ENCODE results near the gene PARN. TPM values are rescaled to one million over a fixed set of nuclear protein-coding genes. Genes with fewer than 3 reads are reported as not detected.

The PARN gene
- total RNA-seq, 1 experiment from 2014 or later: 56.2 TPM

DNA sequence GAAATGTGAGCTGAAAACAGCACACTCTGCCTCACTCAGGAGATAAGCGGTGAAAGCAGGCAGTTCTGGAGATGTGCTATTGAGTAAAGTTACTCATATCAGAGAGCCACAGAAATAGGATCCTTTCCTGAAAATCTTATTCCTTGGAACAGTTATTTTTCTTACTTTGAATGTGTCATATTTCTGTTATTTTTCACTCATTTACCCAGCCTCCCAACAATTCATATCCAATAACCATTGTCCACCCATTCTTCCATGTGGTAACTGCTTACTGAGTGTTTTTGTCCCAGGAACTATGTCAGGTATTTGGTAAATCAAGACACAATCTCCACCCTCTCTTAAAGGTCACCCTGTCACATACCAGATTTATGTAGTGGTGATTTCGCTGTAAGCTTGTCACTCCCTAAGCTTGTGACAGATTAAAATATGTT, 144.9 kb downstream of the PARN start:
- no peak overlapping the region for H3K4me3 Mint-ChIP-seq

More for the DNA sequence above, 144.9 kb downstream of the PARN start:
- Mint-ChIP-seq H3K4me1 (peaks cover 29 to 41% of the 10 kb centered on the region in 2 experiments), H3K27me3 (ENCODE audit: low read depth) (no peaks in the 10 kb centered on the region), H3K27ac (peak overlapping the region in 1 of 3 experiments; percentile 78; a peak in 2 of 7 replicates), H3K9me3 (peaks cover 0 to 6% of the 10 kb centered on the region in 2 experiments; a peak in 4 of 5 replicates), H3K36me3 (ENCODE audit: insufficient read depth in 1 of 3, low read depth in 3 of 3) (peaks cover 17 to 24% (median 20%) of the 10 kb centered on the region in 3 experiments)
- Histone ChIP-seq H3K14ac (ENCODE audit: insufficient read depth, low read length) (no peak overlapping the region), H3K79me2 (ENCODE audit: insufficient read depth, low read length) (no peaks in the 10 kb centered on the region), H2BK20ac (ENCODE audit: low read depth, low read length, poor library complexity, severe bottlenecking) (no peak overlapping the region), H3K79me1 (ENCODE audit: insufficient read depth, low read depth, low read length, poor library complexity, severe bottlenecking) (no peaks in the 10 kb centered on the region), H3K9me3 (ENCODE audit: control insufficient read depth, low read depth, low read length) (no peaks in the 10 kb centered on the region), H3K27ac (ENCODE audit: insufficient read length, low read depth, low read length) (no peak overlapping the region), H3K27me3 (ENCODE audit: insufficient read depth, low read length) (no peaks in the 10 kb centered on the region), H3K4ac (ENCODE audit: low read depth, low read length) (no peak overlapping the region), H4K20me1 (ENCODE audit: control insufficient read depth, insufficient read depth, insufficient read length) (no peaks in the 10 kb centered on the region), H2AFZ (ENCODE audit: low read length) (no peak overlapping the region), H4K8ac (replicated peaks; ENCODE audit: insufficient read length, low read depth, low read length) (no peak overlapping the region), H2BK15ac (ENCODE audit: low read depth, low read length) (no peak overlapping the region), H2BK120ac (ENCODE audit: low read depth, low read length, poor library complexity, severe bottlenecking) (no peak overlapping the region), H3K56ac (ENCODE audit: insufficient read length, low read depth, low read length) (no peak overlapping the region), H3K9ac (ENCODE audit: extremely low read depth, insufficient read length, low read length) (no peak overlapping the region), H3K4me2 (ENCODE audit: insufficient read depth, insufficient read length, low read length) (no peak overlapping the region), H2BK5ac (ENCODE audit: insufficient read length, low read length) (no peak overlapping the region), H3K23ac (ENCODE audit: insufficient read length, low read depth, low read length) (no peak overlapping the region), H3K23me2 (ENCODE audit: insufficient read length, low read depth, low read length, poor library complexity, severe bottlenecking) (no peaks in the 10 kb centered on the region), H2BK12ac (ENCODE audit: insufficient read length, low read depth, low read length) (no peak overlapping the region), H3K18ac (ENCODE audit: insufficient read length, low read depth, low read length) (no peak overlapping the region), H3K4me1 (ENCODE audit: insufficient read depth, low read length) (peaks cover 4% of the 10 kb centered on the region; the same call in 1 of the 2 replicates), H2AK5ac (ENCODE audit: insufficient read length, low read length) (no peak overlapping the region), H4K5ac (ENCODE audit: insufficient read length, low read depth, low read length) (no peak overlapping the region), H4K91ac (ENCODE audit: insufficient read length, low read depth, low read length) (no peak overlapping the region), H3T11ph (ENCODE audit: low read length) (no peak overlapping the region)
- TF ChIP-seq, protein P1, sequence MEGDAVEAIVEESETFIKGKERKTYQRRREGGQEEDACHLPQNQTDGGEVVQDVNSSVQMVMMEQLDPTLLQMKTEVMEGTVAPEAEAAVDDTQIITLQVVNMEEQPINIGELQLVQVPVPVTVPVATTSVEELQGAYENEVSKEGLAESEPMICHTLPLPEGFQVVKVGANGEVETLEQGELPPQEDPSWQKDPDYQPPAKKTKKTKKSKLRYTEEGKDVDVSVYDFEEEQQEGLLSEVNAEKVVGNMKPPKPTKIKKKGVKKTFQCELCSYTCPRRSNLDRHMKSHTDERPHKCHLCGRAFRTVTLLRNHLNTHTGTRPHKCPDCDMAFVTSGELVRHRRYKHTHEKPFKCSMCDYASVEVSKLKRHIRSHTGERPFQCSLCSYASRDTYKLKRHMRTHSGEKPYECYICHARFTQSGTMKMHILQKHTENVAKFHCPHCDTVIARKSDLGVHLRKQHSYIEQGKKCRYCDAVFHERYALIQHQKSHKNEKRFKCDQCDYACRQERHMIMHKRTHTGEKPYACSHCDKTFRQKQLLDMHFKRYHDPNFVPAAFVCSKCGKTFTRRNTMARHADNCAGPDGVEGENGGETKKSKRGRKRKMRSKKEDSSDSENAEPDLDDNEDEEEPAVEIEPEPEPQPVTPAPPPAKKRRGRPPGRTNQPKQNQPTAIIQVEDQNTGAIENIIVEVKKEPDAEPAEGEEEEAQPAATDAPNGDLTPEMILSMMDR (conservative IDR thresholded peaks at IDR 0.05): no peak
- no peak for DNase-seq
- no CpG with 5 or more reads among the region's 2 CpGs for WGBS (ENCODE audit: extremely low coverage, insufficient read length, low lambda C conversion rate)
